H1 (cell line): Measurements from ENCODE around the gene MSANTD7.

Experiments used
- JUND ChIP-seq: IDR thresholded peaks from 2 replicates; pipeline ENCODE4 v1.6.1; 2011; ENCODE audit warnings: mild to moderate bottlenecking, improper control_type of control experiment, low read length
- SP4 ChIP-seq: IDR thresholded peaks from 2 replicates; pipeline ENCODE4 v1.6.1; 2012; ENCODE audit warnings: low read length, inconsistent platforms

DNA sequence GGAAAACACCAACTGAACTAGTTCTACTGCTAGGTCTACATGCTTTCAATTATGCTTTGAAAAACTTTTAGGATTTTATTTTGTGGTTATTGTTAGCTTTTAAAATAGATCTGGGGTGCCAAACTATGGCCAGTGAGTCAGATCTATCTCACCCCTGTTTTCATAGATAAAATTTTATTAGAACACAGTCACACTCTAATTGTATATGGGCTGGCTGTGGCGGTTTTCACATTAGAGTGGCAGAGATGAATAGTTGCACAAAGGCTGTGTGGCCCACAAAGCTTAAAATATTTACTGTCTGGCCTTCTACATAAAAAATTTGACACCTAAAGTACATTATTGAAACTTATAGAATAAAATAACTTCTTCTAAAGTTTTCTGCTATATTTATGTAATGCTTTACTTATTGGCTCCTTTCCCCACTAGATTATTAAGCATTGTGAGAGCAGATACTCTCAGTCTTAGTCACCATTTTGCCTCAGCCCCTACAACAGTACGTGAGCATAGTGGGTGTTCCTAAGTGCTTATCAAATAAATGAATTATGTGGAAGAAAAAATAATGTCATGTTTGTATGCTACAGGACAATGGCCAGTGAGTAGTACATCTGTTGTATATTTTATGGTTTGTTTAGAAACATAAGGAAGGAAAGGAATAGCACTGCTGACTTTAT is 35.1 kb downstream of the MSANTD7 start:
- no peak for TF ChIP-seq JUND
- no peak for TF ChIP-seq SP4
